Activated CD4-positive, alpha-beta T cell treated with anti-CD3 and anti-CD28 coated beads for 4 hours (primary cell): ENCODE results near the gene IFT52.

ENCODE experiments used
- DNase-seq, 2 donors: peaks; one replicate each; pipeline ENCODE4 v3.0.0-alpha.2; 2020

IFT52 gene, protein sequence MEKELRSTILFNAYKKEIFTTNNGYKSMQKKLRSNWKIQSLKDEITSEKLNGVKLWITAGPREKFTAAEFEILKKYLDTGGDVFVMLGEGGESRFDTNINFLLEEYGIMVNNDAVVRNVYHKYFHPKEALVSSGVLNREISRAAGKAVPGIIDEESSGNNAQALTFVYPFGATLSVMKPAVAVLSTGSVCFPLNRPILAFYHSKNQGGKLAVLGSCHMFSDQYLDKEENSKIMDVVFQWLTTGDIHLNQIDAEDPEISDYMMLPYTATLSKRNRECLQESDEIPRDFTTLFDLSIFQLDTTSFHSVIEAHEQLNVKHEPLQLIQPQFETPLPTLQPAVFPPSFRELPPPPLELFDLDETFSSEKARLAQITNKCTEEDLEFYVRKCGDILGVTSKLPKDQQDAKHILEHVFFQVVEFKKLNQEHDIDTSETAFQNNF

DNA sequence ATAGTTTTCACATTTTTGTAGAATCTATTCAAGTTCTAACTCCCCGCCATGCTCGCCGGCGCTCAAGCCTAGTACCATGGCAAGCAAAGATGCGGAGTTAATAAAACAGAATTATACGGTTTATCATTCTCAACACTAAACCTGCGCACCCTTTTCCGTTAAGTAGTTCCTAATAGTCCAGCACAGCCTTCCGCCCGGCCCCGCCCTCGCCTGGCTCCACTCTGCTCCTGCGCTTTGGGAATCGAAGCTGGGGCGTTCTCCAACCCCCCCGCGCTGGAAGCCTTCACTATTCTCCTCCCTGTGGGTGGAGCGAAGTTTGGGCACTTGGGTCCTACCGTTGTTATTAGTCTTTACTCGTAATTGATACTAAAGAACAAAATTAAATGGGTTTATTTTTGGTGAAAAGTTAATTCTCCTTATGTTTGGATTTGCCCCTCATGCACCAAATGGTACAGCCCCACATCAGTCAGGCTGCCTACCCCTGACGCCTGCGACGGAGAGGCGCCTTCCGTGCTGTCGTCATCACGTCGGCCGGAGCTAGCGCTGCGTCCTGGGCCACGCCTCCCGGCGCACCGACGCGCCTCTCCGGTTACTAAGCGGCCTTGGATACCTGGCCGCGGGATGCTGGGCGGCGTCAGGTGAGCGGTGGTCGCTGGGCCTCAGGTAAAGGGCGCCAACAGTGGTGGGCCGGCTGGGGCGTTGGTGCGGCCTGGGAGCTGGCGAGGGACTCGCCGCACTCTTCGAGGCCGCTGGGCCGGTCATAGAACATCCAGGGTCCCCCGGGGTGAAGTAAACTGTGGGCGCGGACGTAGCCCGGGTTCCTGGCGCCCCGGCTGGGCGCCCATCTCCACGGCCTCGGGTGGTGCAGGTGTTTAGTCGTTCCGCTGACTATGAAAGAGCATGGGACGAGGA lies at the start of gene IFT52:
Gene IFT52, plus strand, starts transcription at position 546 of the 912 bp plus-strand sequence. CDS start 3,762 bp downstream, outside the sequence.
- peak; percentile 84 to 85 for DNase-seq

DNA sequence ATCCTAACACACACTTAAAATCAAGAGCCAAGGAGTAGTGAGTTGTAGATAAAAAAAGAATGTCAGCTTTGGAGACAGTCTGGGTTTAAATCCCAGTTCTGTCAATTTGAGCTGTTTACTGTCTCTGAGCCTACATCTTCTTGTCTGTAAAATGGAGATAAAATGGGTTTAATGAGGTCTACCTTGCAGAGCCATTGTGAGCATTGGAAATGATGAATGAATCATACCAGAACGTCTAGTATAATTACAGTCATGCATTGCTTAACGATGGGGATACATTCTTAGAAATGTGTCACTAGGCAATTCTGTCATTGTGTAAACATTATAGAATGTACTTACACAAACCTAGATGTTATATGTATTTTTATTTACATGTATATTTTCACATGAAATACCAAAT lies 49.5 kb upstream of the IFT52 start:
- DNase-seq: no peak

DNA sequence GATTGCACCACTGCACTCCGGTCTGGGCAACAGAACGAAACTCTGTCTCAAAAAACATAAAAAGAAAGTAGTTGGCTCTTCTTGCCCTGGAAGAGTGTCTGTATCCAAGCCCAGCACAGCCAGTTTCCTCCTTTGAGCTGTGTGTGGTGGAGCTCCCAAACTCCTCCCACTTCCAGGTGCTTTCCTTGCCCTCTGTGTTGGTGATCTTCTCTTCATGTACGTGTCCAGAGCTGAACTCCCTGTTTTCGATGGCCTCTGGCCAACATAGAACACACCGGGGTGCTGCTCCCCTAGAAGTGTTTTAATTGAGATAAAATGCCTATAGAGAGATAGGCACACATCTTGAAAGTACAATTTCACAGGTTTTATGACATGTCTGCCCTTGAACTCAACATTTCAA lies 48.6 kb upstream of the IFT52 start:
- no peak for DNase-seq

DNA sequence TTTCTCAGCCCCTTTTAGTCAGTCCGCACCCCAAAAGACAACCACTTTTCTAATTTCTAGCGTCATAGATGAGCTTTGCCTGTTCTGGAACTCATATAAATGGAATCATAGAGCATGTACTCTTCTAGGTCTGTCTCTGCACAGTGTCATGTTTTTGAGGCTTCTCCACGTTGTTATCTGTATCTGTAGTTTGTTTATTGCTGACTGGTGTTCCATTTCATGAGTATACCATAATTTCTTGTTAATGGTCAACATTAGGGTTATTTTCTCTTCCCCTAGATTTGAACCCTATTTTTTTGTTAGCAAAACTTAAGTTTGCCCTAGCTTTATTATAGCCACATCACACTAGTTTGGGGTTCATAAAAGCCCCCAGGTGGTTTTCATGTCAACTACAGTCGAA lies 48.1 kb upstream of the IFT52 start:
- no peak for DNase-seq

DNA sequence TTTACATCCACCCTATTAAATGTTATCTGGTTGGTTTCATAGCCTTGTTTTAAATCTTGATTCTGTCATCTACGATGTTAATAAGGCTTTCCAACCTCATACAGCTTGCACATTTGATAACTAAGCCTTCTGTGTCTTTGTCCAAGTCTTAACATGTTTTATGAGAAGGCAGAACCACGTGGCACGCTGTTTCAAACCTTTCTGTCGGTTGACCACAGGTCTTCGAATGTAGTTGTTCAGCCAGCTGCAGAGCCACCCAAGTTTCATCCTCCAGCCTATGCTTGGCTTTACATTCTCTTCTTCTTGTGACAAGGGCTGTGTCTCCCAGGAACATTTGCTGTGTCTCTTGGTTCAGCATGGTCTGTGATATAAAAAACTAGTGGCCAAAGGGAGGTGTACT lies 47.6 kb upstream of the IFT52 start:
- no peak for DNase-seq

DNA sequence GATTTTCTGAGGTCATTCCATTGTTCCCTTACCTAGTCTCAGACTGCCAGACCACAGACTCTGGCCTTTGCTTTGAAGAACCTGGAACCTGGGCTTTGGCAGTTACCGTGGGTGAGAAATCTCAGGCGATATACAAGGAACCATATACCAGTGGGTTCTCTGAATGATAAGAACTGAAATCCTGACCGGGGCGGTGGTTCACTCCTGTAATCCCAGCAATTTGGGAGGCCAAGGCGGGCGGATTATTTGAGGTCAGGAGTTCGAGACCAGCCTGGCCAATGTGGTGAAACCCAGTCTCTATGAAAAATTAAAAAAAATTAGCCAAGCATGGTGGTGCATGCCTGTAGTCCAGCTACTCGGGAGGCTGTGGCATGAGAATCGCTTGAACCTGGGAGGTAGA lies 46.2 kb upstream of the IFT52 start:
- DNase-seq: no peak

DNA sequence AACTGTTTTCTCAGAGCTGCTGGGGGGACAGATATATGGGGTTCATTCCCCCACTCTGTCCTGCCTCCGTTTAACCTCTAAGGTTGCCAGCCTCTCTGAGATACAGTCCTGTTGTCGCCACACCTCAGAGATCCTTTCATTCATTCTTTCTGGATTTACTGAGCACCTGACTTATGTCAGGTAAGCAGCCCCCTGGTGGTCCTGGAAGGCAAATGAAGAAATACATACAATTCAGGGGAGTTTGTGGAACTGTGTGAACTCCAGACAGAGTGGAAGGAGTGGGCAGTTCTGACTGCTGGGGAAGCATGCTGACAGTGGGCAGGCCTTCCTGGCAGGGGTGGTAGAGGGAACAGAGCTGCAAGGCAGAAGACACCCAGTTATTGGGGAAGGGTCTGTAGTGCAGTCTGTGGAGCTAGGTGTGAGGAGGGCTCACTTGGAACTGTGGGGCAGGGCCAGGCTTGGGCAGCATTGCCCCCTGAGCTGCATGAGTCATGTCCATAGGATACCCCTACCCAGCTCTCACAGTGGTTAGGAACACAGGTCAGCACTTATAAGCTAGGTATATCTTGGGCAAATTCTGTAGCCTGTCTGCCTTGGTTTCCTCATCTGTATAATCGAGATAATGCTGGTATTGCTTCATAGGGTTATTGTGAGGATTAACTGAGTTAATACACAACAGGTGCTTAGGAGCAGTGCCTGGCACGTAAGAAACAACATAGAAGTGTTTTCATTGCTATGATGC lies 44.7 kb upstream of the IFT52 start:
- no peak for DNase-seq

DNA sequence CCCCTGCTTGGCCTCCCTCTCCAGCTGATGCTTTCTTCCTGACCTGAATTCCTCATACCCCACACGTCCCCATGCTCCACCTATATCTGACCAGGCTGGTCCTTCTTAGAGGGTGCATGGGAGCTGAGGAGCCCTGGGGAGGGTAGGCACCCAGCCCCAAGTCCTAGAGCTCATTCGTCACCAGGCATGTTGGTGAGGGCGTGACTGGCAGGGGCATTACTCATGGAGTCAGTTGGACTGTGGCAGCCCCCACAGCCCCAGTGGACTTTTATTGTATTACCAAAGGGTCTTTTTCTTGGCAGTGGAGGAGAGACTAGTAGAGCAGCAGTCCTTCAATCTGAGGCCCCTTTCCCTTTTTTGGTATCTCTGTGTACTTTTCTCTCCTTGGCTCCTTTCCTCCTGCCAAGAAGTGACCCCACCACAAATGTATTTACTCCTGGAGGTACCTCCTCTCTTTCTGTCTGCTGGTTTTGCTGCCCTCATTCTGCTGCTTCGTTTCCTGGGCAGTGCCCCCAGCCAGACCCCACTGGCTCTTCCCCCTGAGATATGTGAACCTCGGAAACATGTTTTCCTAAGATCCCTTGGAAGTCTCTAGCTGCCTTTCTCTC lies 42.4 kb upstream of the IFT52 start:
- DNase-seq: no peak

DNA sequence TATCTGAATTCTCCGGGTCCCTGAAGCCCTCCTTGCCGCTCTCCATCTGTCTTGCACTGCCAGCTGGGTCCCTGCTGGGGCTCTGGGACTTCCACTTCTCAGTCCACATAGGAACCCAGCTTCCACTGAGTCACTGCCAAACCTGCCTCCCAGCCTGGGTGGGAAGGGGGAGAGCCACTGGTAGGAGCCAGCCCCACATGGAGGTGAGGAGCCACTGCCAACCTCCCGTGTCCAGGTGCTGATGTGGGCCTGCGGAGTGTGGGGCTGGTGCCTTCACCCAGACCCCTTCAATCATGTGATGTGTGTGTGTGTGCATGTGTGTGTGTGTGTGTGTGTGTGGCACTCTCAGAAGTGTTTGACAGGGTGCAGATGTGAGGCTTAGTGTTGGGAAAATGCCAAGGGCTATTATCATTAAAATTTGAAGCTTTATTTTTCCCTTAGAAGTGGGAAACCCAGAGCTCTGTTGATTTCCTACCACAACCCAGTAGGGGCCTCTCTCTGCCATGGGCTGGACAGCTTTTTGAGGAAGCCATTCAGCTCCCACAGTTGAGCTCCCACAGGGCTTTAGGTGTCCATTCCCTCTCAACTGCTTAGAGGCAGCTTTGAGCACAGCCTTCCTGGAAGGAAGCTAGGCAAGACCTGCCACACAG lies 41.2 kb upstream of the IFT52 start:
- DNase-seq: no peak

DNA sequence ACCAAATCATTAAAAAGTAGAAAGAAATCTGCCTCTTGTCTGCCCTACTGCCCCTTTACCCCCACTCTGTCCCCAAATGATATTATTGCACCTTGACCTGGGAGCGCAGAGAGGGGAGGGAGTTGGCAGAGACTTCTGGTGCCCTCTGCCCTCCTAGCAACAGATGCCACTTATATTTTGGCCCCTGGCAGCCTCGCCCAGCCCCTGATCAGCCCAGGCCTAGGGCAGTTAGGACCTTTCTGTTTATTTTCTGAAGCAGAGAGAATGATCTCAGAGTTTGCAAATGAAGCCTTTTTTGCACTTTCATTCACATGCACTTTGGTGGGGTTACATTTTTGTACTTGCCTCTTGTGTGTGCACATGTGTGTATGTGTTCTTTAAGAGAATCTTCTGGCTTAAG lies 40.3 kb upstream of the IFT52 start:
- no peak for DNase-seq

DNA sequence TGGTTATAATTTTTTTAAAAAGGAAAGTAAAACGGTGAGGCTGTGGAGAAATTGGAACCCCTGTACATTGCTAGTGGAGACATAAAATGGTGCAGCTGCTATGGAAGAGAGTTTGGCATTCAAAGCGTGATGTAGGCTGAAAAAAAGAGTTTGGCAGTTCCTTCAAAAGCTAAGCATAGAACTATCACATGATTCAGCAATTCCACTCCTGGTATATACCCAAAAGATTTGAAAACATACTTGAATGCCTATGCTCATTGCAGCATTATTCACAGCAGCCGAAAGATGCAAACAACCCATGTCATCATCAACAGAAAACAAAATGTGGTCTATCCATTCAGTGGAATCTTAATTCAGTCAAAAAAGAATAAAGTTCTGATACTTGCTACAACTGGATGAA lies 36.4 kb upstream of the IFT52 start:
- no peak for DNase-seq

DNA sequence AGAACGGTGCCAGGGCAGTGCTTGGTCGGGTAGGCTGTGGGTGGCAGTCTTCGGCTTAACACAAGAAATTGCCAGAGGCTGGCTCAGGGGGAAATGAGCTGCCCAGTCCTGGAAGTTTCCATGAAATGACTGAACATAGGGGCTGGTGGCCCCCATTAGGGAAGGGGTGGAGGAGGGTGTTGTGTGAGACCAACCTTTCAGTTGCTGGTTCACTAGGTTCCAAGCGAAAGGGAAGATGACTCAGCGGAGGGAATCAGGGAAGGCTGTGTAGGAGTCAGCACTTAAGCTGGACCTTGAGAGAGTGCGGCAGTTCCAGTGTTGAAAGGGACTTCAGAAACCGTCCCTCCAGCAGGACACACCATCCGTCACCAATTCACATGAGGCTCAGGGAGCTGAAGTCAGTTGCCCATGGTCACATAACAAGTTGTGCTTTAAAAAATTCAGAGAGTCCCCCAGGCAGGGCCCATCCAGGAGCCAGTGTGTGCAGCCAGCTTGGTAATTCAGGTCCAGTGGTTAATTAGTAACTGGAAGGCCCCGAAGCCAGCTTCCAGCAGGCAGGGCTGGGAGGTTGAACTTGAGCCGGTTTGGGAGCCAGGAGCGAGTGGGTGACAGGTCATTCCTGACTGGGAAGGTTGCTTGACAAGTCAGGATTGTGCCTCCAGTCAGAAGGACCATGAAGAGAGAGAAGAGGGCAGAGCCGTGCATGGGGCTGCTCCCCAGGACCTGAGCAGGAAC lies 32.2 kb upstream of the IFT52 start, which contains the start of gene SGK2:
Gene SGK2, plus strand, starts transcription at position 616 of the 735 bp plus-strand sequence. CDS start 7,469 bp downstream, outside the sequence.
- DNase-seq: no peak

DNA sequence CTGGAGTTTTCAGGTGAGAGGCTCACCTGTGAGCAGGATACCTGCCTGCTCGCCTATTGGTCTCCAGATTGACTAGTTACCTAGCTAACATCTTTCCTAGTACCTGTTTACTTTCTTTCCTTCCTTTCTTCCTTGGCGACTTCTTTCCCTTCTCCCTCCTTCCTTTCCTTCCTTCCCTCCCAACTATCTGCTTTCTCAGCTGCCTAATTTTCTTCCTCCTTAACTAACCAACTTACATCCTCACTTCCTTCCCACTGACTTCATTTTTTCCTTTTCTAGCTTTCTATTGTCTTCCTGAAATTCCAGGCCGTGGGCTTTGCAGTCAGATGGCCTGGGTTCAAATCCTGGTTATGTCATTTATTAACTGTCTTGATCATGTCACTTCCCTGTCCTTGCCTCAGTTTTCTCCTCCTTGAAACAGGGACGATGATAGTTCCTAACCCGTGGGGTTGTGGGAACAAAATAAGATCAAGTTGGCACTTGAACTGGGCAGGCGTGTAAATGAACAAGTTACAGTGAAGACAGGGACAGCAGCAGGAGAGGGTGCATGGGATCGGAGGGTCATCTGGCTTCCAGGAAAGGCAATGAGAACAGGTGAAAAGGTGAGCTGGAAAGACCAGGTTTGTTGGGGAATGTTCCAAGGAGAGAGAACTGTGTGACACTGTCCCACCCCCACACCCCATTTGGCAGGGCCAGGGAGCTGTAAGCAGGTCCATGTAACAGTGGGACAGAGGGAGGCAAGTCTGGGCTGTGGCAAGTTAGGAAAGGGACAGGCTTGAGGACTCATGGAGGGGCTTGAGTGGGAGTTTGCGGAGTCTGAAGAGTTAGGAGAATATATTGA lies 31.4 kb upstream of the IFT52 start:
- no peak for DNase-seq

DNA sequence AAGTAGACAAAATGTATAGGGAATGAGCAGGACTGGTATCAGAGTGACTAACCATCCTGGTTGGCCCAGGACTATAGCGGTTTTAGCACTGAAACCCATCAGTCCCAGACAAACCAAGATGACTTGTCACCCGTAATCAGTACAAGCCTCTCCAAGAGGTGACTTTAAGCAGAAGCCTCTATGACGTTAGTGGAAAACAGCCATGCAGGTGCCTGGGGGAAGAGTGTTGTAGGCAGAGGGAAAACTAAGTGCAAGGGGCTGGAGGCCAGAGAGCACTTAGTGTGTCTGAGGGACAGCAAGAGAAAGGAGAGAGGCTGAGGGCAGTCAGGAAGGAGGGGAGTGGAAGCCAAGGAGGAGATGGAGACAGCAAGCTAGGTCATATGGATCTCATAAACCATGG lies 29.8 kb upstream of the IFT52 start:
- no peak for DNase-seq

DNA sequence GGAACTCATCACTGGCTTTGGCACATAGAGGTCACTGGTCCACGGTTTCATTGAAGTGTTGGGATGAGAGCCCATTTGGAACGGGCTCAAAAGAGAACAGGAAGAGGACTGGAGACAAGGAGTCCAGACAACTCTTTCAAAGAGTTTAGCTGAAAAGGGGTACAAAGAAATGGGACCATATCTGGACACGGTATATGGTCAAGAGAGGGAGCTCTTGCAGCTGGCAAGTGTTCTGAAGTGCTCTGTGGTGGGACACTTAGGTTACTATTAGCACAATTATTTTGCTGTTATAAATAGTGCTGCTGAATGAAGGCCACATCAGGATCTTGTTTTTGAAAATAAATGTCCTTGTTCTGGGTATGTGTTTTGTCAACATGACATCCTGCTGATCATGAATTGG lies 27.3 kb upstream of the IFT52 start:
- no peak for DNase-seq

DNA sequence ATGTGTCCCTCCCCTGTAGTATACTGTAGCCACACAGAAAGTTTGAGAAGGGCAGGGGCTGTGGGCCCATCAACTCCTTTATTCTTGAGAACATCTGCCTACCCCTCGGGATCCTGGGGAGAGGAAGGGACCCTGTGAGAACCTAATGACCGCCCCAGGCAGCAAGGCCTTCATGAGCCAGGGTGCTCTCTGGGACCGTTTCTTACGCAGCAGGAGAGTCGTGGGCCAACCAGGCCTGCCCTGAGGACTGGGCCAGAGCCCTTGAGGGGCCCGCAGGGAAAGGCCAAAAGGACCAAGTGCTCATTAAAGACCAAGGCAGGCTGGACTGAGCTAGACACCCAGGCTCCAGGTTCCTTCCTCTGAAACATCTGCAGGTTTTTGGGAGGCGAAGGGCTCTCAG lies 26.7 kb upstream of the IFT52 start:
- no peak for DNase-seq

DNA sequence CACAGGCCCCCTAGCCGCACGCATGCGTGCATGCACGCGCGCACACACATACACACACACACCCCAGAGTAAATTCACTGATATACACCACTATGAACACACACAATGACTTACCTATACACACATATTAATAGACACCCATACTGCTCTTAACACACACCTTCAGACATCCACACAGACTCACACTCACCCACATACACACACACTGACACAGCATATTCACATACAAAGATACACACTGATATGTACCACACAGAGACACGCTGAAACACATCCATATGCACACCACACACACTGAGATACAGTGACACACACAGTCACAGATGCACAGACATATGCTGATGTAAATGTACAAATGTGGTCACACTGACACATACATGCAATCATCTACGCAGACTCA lies 26.3 kb upstream of the IFT52 start:
- no peak for DNase-seq

DNA sequence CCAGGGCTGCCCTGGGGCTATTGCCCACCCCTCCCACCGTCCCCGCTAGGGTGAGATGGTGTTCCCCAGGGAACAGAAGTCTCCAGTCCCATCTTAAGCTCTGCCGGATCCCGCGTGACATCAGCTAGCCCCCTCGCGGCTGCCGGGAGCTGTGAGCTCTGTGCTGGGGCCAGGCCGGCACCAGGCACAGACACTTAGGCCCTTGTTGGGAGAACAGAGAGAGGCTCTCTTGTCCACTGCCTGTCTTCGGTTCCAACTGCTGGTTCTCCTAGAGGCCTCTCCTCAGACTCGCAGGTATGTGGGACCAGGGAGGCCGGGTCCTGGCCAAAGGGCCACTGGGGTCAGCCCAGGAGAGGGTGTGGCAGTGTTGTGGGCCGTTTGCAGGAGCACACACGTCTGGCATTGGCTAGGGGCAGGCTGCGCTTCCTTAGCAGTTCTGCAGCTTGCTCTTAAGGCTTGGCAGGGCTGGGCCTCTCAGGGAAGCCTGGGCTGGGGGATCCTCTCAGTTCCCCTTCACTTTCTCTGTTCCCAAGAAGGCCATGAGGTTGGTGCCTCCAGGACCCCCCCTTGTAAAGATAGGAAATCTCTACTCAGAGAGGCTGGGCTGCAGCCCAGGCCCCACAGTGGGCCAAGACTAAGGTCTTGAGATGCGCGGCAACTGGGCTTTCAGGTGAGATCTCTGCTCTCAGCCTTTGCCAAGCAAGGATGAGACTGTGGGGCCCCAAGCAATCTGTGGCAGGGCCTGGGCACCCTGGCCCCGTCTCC lies 25.6 kb upstream of the IFT52 start:
- no peak for DNase-seq

DNA sequence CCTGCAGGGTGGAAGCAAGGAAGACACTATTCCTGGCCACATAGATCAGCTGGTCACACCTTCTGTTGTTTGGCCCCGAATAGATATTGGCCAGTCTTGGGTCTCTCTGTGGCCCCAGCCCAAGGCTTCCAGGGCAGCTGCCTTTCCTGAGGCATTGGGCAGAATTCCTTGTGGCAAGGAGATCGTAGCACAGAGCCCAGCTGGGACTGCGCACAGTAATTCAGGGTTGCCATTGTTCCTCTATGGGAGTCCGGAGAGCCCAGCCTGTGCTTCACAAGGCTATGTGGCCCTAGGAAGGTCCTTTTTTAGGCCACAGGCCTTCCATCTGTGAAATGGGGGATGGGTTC lies 25.0 kb upstream of the IFT52 start:
- no peak for DNase-seq

DNA sequence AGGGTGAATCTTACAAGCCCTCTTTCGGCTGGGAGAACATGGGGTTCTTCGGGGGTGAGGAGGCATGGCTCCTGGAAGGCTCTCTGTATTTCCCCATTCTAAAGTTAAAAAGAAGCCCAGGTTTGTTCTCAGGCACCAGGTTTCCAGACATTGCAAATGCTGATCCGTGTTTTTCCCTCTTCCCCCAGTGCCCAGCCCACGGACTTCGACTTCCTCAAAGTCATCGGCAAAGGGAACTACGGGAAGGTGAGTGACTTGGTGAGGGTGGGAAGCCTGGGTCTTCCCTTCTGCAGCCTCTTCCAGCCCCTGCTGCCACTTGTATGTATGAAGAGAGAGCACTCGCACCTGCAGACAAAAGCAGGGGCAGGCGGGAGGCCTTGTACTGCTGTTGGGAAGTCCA lies 23.3 kb upstream of the IFT52 start:
- no peak for DNase-seq
